Measurements from ENCODE around the gene PILRA. TPM values are rescaled to one million over a fixed set of nuclear protein-coding genes. Genes with fewer than 3 reads are reported as not detected.

Gene PILRA
- total and polyA plus RNA-seq, 2 of the 8 experiments (the other 6 are each of a cell fraction or from before 2014, with no cell fraction given), result 7.6 to 10.6 TPM

DNA sequence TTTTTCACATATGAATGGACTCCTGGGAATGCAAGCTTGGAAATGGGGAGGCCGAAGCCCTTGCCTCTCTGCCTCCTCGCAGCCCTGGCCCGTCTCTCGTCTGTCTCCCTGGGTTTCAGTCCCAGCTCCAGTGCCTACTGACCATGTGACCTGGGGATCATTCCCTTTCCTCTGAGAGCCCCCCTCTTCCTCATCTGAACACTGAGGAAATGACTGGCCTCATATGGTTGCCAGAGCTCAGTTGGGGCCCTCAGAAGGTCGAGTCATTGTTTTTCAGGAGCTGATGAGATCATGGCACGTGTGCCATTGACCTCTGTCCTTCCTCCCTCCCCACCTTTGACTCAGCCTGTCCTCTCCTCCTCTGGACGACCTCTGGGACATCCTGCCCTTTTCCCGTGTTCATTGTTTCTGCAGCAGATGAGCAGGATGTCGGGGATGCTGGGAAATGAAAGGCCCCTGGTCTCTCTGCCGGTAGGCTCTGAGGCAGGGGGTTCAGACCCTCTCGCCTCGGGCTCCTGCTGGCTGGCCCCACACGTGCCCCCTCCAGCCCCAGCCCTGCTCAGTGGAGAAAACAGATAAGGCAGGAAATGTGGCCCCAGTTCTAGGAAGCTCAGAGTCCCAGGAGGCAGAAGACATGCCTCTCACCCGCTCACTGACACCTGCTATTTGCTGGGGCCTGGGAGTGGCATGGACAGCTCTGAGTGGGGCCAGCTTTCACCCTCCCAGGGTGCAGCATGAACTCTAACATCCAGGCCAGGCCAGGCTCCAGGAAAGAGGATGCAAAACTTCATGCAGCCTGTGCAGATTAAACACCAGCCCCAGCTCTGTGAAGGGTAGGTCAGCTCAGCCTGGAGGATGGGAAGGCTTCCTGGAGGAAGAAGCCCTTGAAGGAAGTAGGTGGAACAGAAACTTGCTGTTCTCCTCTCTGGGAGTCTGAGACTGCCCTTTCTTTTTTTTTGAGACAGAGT, 71.3 kb downstream of the PILRA start:
- peak overlapping the region; percentile 81; the same call in 1 of the 2 replicates for H2BK5ac ChIP-seq (ENCODE audit: low read depth, low read length)
- H3K4me2 ChIP-seq (ENCODE audit: insufficient read depth in 1 of 2, low read depth in 2 of 2, low read length in 2 of 2), result no peak overlapping the region
- no peak overlapping the region for H4K5ac ChIP-seq (ENCODE audit: insufficient read length, low read depth, low read length)
- no peak overlapping the region for H4K91ac ChIP-seq (replicated peaks; ENCODE audit: insufficient read length, low read length)
- TF ChIP-seq TAF1 (IDR thresholded peaks at IDR 0.05; ENCODE audit: low read depth, low read length) (no peak), BACH1 (IDR thresholded peaks at IDR 0.05; ENCODE audit: low read length) (0 out of 2 replicates have a peak, but pooled peaks have one; percentile 25)
- TF ChIP-seq, protein P1, sequence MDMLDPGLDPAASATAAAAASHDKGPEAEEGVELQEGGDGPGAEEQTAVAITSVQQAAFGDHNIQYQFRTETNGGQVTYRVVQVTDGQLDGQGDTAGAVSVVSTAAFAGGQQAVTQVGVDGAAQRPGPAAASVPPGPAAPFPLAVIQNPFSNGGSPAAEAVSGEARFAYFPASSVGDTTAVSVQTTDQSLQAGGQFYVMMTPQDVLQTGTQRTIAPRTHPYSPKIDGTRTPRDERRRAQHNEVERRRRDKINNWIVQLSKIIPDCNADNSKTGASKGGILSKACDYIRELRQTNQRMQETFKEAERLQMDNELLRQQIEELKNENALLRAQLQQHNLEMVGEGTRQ (IDR thresholded peaks at IDR 0.05; ENCODE audit: low read length), result peak; percentile 23; the same call in 1 of the 2 replicates
- WGBS, 2 experiments (ENCODE audit: extremely low coverage in 1 of 2, insufficient coverage in 1 of 2, insufficient read length in 1 of 2, insufficient replicate concordance in 2 of 2, low coverage in 1 of 2, low lambda C conversion rate in 2 of 2, missing lambda C conversion rate in 1 of 2), result 84% methylated on average over 14 of the region's 14 CpGs; no CpG with 5 or more reads in 1 of the 2 experiments
- no peak overlapping the region for H2BK120ac ChIP-seq (replicated peaks; ENCODE audit: low read depth, low read length)
- no peak overlapping the region for H3K9ac ChIP-seq (replicated peaks in 1 of 4; ENCODE audit: extremely low read depth in 1 of 4, low read depth in 3 of 4, low read length in 3 of 4)
- H4K8ac ChIP-seq (ENCODE audit: extremely low read depth, insufficient read depth, low read length), result no peak overlapping the region; the same call in none of the 2 replicates
- H3K36me3 ChIP-seq (ENCODE audit: control insufficient read depth in 2 of 4, insufficient read depth in 4 of 4, low read length in 3 of 4), result no peaks in the 10 kb centered on the region
- H3K18ac ChIP-seq (ENCODE audit: extremely low read depth, low read length), result no peak overlapping the region; the same call in 1 of the 2 replicates
- H3K79me2 ChIP-seq (ENCODE audit: control insufficient read depth in 1 of 2, insufficient read depth in 2 of 2, low read length in 2 of 2), result no peaks in the 10 kb centered on the region
- H3K4me3 ChIP-seq (ENCODE audit: extremely low read depth in 1 of 4, insufficient read depth in 2 of 4, low read depth in 3 of 4, low read length in 4 of 4), result no peak overlapping the region
- FAIRE-seq, result no peak
- no peak overlapping the region for H2AK5ac ChIP-seq (ENCODE audit: low read depth, low read length)
- peaks cover 0 to 5% (median 2%) of the 10 kb centered on the region in 4 experiments; a peak in 3 of 7 replicates for H3K4me1 ChIP-seq (replicated peaks in 1 of 4; ENCODE audit: control insufficient read depth in 3 of 4, insufficient read depth in 4 of 4, low read length in 3 of 4)
- no peak overlapping the region for H3K14ac ChIP-seq (ENCODE audit: insufficient read length)
- H3K23ac ChIP-seq (ENCODE audit: insufficient read length), result no peak overlapping the region
- no peak overlapping the region for H3K4ac ChIP-seq (replicated peaks; ENCODE audit: insufficient read length, low read depth, low read length)
- H3K79me1 ChIP-seq (ENCODE audit: low read depth, low read length), result no peaks in the 10 kb centered on the region
- no peaks in the 10 kb centered on the region for H4K20me1 ChIP-seq (replicated peaks in 1 of 2; ENCODE audit: control insufficient read depth in 1 of 2, insufficient read depth in 2 of 2, low read length in 2 of 2)
- H3K9me3 ChIP-seq (ENCODE audit: insufficient read depth in 2 of 2, low read depth in 1 of 2, low read length in 1 of 2), result no peaks in the 10 kb centered on the region
- no peaks in the 10 kb centered on the region for H3K23me2 ChIP-seq (ENCODE audit: low read depth, low read length)
- no peak for DNase-seq (ENCODE audit: low read depth in 1 of 2, low spot score in 2 of 2)
- H2AFZ ChIP-seq (ENCODE audit: low read length), result no peak overlapping the region; the same call in 1 of the 2 replicates
- H2BK12ac ChIP-seq (ENCODE audit: low read depth, low read length), result peak overlapping the region; percentile 60; the same call in 1 of the 2 replicates
- no peak overlapping the region; the same call in 1 of the 2 replicates for H2BK20ac ChIP-seq (ENCODE audit: low read length)
- H2BK15ac ChIP-seq (ENCODE audit: low read length), result peak overlapping the region; percentile 88; the same call in 1 of the 2 replicates
- H3K27me3 ChIP-seq (replicated peaks in 1 of 4; ENCODE audit: control insufficient read depth in 3 of 4, extremely low read depth in 1 of 4, insufficient read depth in 3 of 4, low read length in 3 of 4), result no peaks in the 10 kb centered on the region
- ChIA-PET POLR2A (ENCODE audit: partially characterized antibody) (interaction anchor here (0.6 to 6.2 kb wide), 10 partner anchors 9 to 182 kb away, joined by 3 to 62 read pairs (median 3); partner anchors contain the start of genes AGFG2, MEPCE, PPP1R35 and ZCWPW1), CTCF (ENCODE audit: partially characterized antibody) (interaction anchor here (0.7 to 5.0 kb wide), 11 partner anchors 10 to 598 kb away, joined by 3 to 53 read pairs (median 6); partner anchors contain the start of genes FBXO24 and LRCH4)
- H3K56ac ChIP-seq (replicated peaks; ENCODE audit: insufficient read length, low read depth, low read length), result no peak overlapping the region
- H3K27ac ChIP-seq (ENCODE audit: low read depth, low read length), result no peak overlapping the region
